GM18499 (cell line): ENCODE results near the gene HSD17B3.
"Not testable (repeated sequence)": the region's sequence is repeated elsewhere in the genome, so short reads cannot be mapped to it uniquely, and the experiment has no call there.

Source experiments
- ATAC-seq: cut with Tn5 transposase; IDR thresholded peaks from one replicate; pipeline ENCODE4 v1.9.1; 2021; ENCODE audit warnings: moderate number of reproducible peaks; ENCODE audit not compliant: insufficient read depth, unreplicated experiment

The HSD17B3 gene

DNA sequence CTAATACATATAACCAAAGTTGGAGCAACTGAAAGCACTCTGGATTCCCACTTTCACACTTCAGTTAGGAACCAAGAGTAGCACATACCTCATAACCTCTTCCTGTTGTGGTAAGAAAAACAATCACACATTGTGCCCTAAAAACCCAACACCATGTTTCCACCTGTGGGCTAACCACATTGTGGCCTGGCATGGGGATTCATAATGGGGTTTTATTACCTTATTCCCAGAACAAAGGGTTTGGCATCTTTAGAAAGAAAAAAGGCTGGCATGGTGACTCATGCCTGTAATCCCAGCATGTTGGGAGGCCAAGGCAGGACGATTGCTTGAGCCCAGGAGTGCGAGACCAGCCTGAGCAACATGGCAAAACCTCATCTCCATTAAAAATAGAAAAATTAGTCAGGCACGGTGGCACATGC lies 60.6 kb downstream of the HSD17B3 start:
- ATAC-seq, result no peak

DNA sequence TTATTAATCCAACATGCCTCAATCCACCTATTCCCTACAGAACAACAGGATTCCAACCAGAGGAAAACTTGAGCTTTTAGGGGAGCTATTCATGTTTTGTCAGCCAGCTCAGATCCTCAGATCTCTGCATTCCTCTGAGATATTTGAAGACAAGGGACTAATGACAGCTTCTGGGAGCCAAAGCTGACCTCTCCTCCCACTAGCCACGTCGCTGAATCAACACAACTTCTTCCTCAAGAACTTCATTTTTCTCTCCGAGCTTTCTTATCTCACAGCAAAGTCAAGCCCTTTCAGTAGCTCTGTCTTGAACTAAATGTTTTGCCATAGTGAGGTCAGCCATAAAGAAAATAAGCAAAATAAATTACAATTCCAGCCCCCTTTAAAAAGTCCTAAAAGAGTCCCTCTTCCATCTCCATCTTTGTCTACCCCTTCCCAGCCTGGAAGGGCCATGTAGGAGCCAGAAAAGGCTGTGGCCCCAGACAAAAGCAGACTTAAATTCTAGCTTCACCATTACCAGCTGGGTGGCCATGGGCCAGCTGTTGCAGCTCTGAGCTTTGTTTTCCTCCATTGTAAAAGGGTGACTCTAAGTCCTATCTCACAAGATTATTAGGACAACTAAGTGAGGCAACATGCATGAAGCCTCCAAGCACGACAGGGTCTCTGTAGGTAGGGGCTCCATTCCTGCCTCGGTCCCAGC lies 65.0 kb downstream of the HSD17B3 start:
- ATAC-seq, result no peak

GRCh38 chr9:96236337-96236736 lies 65.6 kb downstream of the HSD17B3 start:
- ATAC-seq, result not testable (repeated sequence)

DNA sequence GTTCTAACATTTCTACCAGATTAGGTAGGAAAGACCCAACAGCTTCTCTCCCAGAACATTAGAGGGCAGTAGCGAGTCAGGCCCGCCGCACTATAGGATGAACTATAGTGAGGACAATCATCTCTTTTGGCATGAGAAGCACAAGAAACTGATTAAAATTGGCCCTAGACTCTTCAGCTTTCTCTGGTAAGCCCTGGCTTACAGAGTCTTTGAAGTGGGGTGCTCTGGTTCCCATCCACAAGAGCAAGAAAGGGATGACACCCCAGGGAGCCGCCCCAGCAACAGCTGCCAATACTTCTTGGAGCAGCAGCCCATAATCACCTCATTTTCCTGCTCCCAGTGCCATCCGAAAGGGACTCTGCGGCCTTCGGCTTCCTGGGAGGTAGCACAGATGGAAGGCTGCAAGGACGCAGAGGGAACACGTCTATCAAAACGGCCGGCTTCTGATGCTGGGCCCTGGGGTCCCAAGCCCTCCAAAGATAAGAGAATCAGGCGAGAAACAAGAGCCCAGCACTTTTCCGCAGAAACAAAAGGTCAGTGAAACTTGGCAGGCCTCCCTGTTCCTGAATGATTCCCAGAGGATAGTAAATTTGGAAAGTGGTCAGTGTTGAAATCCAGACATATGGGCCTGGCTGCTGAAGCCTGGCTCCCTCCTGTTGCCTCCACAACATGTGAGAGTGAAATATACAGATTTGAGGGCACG lies 69.3 kb downstream of the HSD17B3 start:
- ATAC-seq, result no peak

DNA sequence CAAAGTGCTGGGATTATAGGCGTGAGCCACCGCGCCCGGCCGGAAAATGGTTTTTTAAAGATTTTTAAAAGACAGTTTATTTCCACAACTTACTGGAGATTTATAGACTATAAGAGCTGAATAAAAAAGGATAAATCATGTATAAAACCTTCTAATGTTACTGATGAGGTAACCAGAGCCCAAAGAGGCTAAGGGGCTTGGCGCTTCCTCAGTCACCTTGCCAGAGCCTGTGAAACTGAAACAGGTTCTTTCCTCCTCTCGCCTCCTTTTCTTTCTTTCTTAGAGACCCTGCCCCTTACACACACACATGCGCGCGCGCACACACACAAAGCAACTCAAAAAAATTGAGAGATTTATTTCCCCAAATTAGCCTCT lies 69.8 kb downstream of the HSD17B3 start:
- no peak for ATAC-seq

- no peak for ATAC-seq
Measured at GRCh38 chr9:96230002-96230401, 72.0 kb downstream of the HSD17B3 start.

- no peak for ATAC-seq
Measured at GRCh38 chr9:96222132-96222531, 79.8 kb downstream of the HSD17B3 start.

- no peak for ATAC-seq
Measured at GRCh38 chr9:96219900-96220257, 82.1 kb downstream of the HSD17B3 start.

DNA sequence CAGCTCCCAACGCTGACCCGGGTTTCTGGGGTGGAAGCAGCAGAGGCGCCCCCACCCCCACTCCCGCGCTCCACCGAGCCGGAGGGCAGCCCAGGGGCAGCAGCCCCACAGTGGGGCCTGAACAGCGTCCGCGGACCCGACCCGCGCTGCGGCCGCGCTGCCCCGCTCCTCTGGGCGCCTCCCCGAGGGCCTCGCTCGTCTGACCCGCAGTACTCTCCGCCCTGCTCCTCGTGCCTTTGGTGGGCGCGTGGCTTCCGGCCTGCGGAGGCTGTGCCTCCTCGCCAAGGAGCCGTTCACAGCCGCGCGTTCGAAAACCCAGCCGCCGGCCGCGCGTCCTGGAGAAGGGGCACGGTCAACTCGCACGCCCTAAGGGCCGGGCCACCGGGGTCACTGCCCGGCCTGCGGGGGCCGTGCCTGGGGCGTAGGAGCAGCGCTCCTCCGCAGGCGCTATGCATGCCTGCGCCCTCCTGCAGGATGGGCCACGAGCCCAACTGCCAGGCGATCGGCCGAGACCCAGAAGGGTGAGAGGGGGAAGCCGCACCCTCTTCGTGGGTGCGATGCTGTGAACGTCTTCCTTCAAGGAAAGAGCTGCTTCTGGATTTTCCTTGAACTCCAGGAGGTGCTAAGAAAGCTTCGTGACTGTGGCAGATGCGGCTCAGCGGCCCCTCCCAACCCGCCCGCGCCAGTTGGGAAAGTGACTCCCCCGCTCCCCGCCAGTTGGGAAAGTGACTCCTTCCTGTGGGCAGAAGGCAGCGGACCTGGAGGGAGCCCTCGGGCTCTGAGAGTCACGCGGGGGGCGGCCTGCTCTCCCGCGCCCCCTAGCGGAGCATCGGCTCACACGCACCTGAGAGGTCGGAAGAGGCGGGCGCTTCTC lies 82.7 kb downstream of the HSD17B3 start:
- no peak for ATAC-seq

DNA sequence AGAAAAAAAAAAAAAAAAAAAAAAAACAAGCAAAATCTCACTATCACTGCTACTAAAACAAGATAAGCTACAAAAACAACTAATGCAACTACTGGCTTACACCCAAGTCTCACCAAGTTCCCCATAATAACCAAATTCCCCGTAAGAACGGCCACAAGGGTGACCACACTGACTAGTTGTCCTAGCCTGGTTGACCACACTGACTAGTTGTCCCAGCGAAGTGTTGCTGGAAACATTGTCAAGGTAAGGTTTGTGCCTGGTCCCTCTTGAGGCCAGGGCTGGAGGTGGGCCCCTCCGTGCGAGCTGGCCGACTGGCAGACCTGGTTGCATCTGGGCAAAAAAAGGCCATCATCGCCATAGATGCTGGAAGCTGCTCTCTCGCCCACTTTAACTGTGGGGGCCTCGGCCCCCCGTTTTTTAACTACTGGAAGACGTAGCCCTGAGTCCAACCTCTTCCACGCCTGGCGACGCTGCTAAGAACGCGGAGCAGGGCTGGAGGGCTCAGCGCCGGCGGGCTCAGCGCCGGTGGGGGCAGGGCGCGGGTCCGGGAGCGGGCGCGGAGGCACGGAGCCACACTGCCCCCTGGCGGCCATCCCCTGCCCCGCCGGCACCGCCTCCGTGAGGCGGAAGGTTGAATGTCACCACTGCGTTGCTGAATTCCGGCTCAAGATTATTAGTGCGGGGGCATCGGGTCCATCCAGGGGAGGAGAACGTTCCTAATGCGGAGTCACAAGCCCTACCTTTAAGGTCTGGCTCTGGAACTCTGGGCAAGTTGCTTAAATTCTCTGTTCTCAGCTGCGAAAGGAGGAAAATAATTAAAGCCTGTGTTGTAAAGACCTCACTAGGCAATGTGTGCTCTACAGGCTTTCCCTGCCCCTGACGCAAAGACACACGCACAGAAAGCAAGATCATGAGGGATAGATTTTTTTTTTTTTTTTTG lies 84.0 kb downstream of the HSD17B3 start:
- ATAC-seq, result no peak

DNA sequence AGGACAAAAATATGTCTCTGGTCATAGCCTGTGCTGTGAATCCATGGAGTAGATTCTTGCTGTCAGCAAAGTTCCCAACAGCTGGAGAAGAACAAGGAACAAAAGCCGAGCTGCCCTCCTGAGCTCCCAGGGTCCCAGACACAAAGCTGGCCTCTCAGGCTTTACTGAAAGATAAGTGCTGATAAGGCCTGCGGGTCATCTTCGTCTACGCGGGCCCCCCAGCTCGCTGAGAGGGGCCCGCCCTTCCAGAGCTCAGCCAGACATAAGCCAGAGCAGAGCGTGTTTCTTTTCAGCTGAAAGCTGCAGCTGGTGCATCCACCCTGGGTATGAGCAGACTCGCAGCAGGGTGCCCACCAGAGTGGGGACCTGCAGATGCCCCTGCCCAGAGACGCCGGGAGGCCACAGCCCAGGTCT lies 84.7 kb downstream of the HSD17B3 start:
- no peak for ATAC-seq

DNA sequence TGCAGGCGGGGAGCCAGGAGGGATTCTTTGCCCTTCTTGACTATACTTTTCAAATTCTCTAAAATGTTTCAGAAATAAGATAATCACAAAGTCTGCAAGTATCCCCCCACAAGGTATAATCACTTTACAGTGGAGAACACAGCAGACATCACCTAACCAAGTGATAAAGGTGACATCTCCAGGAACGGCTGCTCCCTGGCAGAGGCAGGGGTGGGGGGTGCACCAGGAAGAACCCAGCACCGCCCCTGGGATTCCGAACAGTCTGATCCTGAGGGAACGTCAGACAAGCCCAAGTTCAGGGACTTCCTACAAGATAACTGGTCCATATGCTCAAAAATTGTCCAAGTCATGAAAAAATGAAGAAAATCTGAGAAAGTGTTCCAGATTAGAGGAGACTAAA lies 85.4 kb downstream of the HSD17B3 start:
- ATAC-seq, result no peak

DNA sequence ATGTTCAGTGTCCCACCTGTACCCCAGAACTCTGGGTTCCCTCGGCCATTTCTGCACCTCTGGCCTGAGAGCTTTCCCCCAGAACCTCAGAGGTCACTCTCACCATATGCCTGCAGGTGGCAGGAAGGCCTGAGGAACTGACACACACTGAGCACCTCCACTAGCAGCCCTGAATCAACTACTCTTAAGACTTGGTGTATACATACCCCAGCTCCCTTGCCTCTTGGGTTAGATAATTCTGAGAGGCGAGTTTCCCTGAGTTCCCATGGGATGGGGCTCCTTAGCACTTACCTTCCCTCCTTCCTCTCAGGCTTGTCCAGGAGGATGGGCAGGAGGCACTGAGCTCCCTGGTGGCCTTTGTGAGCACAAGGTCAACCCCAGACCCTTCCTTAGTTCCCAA lies 86.1 kb downstream of the HSD17B3 start:
- no peak for ATAC-seq

GRCh38 chr9:96214635-96215034 lies 87.3 kb downstream of the HSD17B3 start:
- no peak for ATAC-seq

GRCh38 chr9:96209407-96210271 lies 92.3 kb downstream of the HSD17B3 start:
- no peak for ATAC-seq

DNA sequence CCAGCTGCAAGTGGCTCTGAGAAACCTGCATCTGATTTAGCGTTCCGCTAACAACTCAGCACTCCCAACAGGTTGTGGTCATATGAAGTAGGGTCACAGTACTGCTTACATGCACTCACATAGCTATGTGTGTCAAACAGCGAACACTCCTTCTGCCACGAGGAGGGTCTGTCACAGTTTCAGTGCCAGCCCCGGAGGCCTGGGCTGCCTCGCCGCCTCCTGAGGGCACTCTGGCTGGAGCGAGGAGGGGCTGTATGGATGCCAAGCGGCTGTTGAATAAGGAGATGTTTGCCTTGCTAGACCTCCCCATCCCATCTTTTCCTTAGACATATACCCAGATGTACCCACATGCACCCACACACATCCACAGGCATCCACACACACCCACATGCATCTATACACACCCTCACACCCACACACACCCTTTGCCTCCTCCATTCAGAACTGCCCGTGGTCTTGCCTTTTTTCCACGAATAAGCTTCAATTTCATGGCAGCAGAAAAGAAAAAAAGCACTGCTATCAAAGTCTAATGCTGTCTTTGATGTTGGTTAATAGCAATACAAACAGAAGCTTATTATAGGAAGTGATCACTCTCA lies 95.7 kb downstream of the HSD17B3 start:
- no peak for ATAC-seq

DNA sequence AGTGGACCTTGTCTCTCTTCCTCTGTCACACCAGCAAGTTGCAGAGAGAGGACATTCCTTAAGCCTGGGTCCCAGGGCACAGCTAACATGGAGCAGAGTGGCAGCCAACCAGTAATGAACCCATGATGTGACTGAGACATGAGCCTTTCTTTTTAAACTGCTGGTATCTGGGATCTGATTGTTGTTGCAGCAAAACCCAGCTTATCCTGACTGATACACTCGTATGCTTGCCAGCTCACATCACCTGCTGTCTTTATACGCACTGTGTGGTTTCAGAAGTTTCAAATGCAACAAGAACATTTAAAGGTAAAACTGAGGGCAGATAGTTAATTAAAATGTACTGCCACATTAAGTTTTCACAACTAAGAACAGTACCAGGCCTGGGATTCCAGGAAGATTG lies 97.1 kb downstream of the HSD17B3 start:
- no peak for ATAC-seq

- no peak for ATAC-seq
Measured at GRCh38 chr9:96203867-96204501, 98.0 kb downstream of the HSD17B3 start.
